GM23338 (cell line): Measurements from ENCODE around the gene PIGZ. TPM values are rescaled to one million over a fixed set of nuclear protein-coding genes. Genes with fewer than 3 reads are reported as not detected.

ENCODE experiments used
- ATAC-seq: fragments of 200-7000 bp; cut with Tn5 transposase; 3 replicates; pipeline ENCODE4 v1.9.1; 2020
- DNase-seq: peaks from one replicate; pipeline ENCODE4 v3.0.0-alpha.2; 2015; ENCODE audit warnings: low spot score
- H2AFZ ChIP-seq: fragments of 200-600 bp; sonication (generic); 2 replicates; pipeline ENCODE4 v1.8.0; 2016; ENCODE audit warnings: antibody characterized with exemption, mild to moderate bottlenecking, moderate library complexity
- H3F3A ChIP-seq: fragments of 200-600 bp; sonication (generic); replicated peaks from 2 replicates; pipeline ENCODE4 v1.8.0; 2017; ENCODE audit warnings: antibody characterized with exemption, mixed run types, low read depth
- H3K27ac ChIP-seq: fragments of 200-600 bp; sonication (generic); 2 replicates; pipeline ENCODE4 v1.6.1; 2016; ENCODE audit warnings: low read depth
- H3K27me3 ChIP-seq: fragments of 200-600 bp; sonication (generic); 2 replicates; pipeline ENCODE4 v1.8.0; 2016; ENCODE audit warnings: mild to moderate bottlenecking, mixed run types, moderate library complexity; ENCODE audit not compliant: insufficient read depth
- H3K36me3 ChIP-seq: fragments of 200-600 bp; sonication (generic); 2 replicates; pipeline ENCODE4 v1.8.0; 2016; ENCODE audit warnings: mild to moderate bottlenecking; ENCODE audit not compliant: insufficient read depth
- H3K4me1 ChIP-seq: fragments of 200-600 bp; sonication (generic); 2 replicates; pipeline ENCODE4 v1.8.0; 2016; ENCODE audit warnings: mild to moderate bottlenecking, moderate library complexity; ENCODE audit not compliant: insufficient read depth
- H3K4me2 ChIP-seq: fragments of 200-600 bp; sonication (generic); 2 replicates; pipeline ENCODE4 v1.7.1; 2017; ENCODE audit warnings: mixed run types
- H3K4me3 ChIP-seq: fragments of 200-600 bp; sonication (generic); 2 replicates; pipeline ENCODE4 v1.6.1; 2016; ENCODE audit warnings: mixed run types
- H3K79me2 ChIP-seq: fragments of 200-600 bp; sonication (generic); replicated peaks from 2 replicates; pipeline ENCODE4 v1.8.0; 2017; ENCODE audit warnings: mild to moderate bottlenecking; ENCODE audit not compliant: insufficient read depth
- H3K9me2 ChIP-seq: fragments of 200-600 bp; sonication (generic); 2 replicates; pipeline ENCODE4 v1.8.0; 2017; ENCODE audit not compliant: insufficient read depth
- H4K20me1 ChIP-seq: fragments of 200-600 bp; sonication (generic); replicated peaks from 2 replicates; pipeline ENCODE4 v1.8.0; 2017; ENCODE audit warnings: mild to moderate bottlenecking; ENCODE audit not compliant: insufficient read depth
- H3K27ac Mint-ChIP-seq: 2 replicates; pipeline ENCODE4 v1.8.0; 2020; ENCODE audit warnings: inconsistent platforms, mild to moderate bottlenecking, moderate library complexity, mixed read lengths
- H3K27me3 Mint-ChIP-seq: 3 replicates; pipeline ENCODE4 v1.8.0; 2022; ENCODE audit warnings: low read depth, mild to moderate bottlenecking, moderate library complexity, mixed read lengths, inconsistent platforms; ENCODE audit not compliant: insufficient read depth, poor library complexity
- H3K36me3 Mint-ChIP-seq: 3 replicates; pipeline ENCODE4 v1.8.0; 2021; ENCODE audit warnings: low read depth, mild to moderate bottlenecking, inconsistent platforms, moderate library complexity, mixed read lengths
- H3K4me1 Mint-ChIP-seq: 3 replicates; pipeline ENCODE4 v1.8.0; 2020; ENCODE audit warnings: mild to moderate bottlenecking, inconsistent platforms, mixed read lengths
- H3K4me3 Mint-ChIP-seq: 3 replicates; pipeline ENCODE4 v1.8.0; 2021; ENCODE audit warnings: moderate library complexity, mild to moderate bottlenecking, inconsistent platforms, mixed read lengths
- H3K9me3 Mint-ChIP-seq: 3 replicates; pipeline ENCODE4 v1.8.0; 2020; ENCODE audit warnings: moderate library complexity, mild to moderate bottlenecking, inconsistent platforms, mixed read lengths
- CREB1 ChIP-seq: fragments of 250-450 bp; sonication (Bioruptor Pico); IDR thresholded peaks from 2 replicates; pipeline ENCODE4 v1.5.0; 2020; ENCODE audit warnings: low read depth, mild to moderate bottlenecking, moderate library complexity
- EZH2 ChIP-seq: fragments of 200-600 bp; sonication (generic); IDR thresholded peaks from one replicate; pipeline ENCODE4 v1.8.0; 2017; ENCODE audit warnings: antibody characterized with exemption, mild to moderate bottlenecking, low read depth; ENCODE audit not compliant: unreplicated experiment
- EZH2phosphoT487 ChIP-seq: fragments of 200-600 bp; sonication (generic); IDR thresholded peaks from one replicate; pipeline ENCODE4 v1.8.1; 2018; ENCODE audit warnings: antibody characterized with exemption; ENCODE audit not compliant: unreplicated experiment
- JUNB ChIP-seq: IDR thresholded peaks from one replicate; pipeline ENCODE4 v1.6.1; 2016; ENCODE audit warnings: antibody characterized with exemption; ENCODE audit not compliant: unreplicated experiment
- NANOG ChIP-seq: IDR thresholded peaks from 2 replicates; pipeline ENCODE4 v1.6.1; 2016; ENCODE audit warnings: antibody characterized with exemption, borderline replicate concordance
- POLR2AphosphoS5 ChIP-seq: IDR thresholded peaks from 2 replicates; pipeline ENCODE4 v1.6.1; 2016; ENCODE audit warnings: antibody characterized with exemption, low read depth
- REST ChIP-seq: IDR thresholded peaks from one replicate; pipeline ENCODE4 v1.6.1; 2018; ENCODE audit warnings: antibody characterized with exemption; ENCODE audit not compliant: unreplicated experiment
- STAT1 ChIP-seq: IDR thresholded peaks from one replicate; pipeline ENCODE4 v1.6.1; 2016; ENCODE audit warnings: antibody characterized with exemption; ENCODE audit not compliant: unreplicated experiment
- ZNF114 ChIP-seq: fragments of 250-450 bp; sonication (Bioruptor Pico); IDR thresholded peaks from 2 replicates; pipeline ENCODE4 v1.5.0; 2020; ENCODE audit warnings: mild to moderate bottlenecking, moderate library complexity
- ZNF331 ChIP-seq: fragments of 250-450 bp; sonication (Bioruptor Pico); IDR thresholded peaks from 2 replicates; pipeline ENCODE4 v1.5.0; 2020; ENCODE audit warnings: low read depth, mild to moderate bottlenecking, moderate library complexity
- polyA plus RNA-seq: library from polyadenylated mRNA; unstranded; fragments of >200 nt; fragmentation: Nextera tagmentation; extraction: Ambion mirVana; gene quantifications from 2 replicates; pipeline ENCODE4 v1.2.1, GENCODE V29; 2016
- total RNA-seq: library from RNA; depleted of rRNA; stranded (reverse); fragments of >200 nt; shearing (Covaris generic); gene quantifications from 2 replicates; pipeline ENCODE4 v1.2.3, GENCODE V29; 2014
- TF ChIP-seq, protein P1 (sequence below): fragments of 250-450 bp; sonication (Bioruptor Pico); IDR thresholded peaks from 2 replicates; pipeline ENCODE4 v1.5.0; 2020; ENCODE audit warnings: mild to moderate bottlenecking, moderate library complexity
- TF ChIP-seq, protein P2 (sequence below): IDR thresholded peaks from 2 replicates; pipeline ENCODE4 v1.6.1; 2016; ENCODE audit warnings: antibody characterized with exemption
- TF ChIP-seq, protein P3 (sequence below), 2 experiments: fragments of 200-600 bp in 1 of 2; sonication (generic) in 1 of 2; conservative IDR thresholded peaks; 2 replicates each; pipeline versions ENCODE4 v1.5.1 to v1.6.1; 2016 to 2017; ENCODE audit warnings: antibody characterized with exemption in 2 of 2, low read depth in 2 of 2, mild to moderate bottlenecking in 2 of 2, moderate library complexity in 1 of 2

Gene PIGZ
- total and polyA plus RNA-seq, 2 experiments from 2014 or later, result 0.16 TPM; not detected in 1

DNA sequence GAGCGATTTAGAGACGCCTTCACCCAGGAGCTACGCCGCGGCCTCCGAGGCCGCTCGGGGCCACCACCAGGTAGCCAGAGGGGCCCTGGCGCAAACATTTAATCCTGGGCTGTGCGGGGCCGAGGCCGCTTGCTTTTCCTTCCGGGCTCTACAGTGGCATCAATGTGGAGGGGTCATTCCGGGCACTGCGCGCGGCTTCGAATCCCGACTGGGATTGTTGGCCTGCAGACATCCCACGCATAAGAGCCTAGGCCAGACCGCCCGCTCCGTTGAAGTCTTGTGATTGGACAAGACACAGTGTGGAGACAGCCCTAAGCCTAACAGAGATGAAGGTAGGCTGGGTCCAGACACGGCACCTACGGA is 25.7 kb downstream of the PIGZ start:
- peak overlapping the region; percentile 99 for H3K4me3 Mint-ChIP-seq
- H2AFZ ChIP-seq, result peak overlapping the region; percentile 86
- H4K20me1 ChIP-seq, result peaks cover 14% of the 10 kb centered on the region
- peaks cover 34% of the 10 kb centered on the region for H3K36me3 Mint-ChIP-seq
- no peaks in the 10 kb centered on the region for H3K27me3 ChIP-seq
- H3K4me1 ChIP-seq, result peaks cover 11% of the 10 kb centered on the region; the same call in 1 of the 2 replicates
- peak; percentile 6 for ATAC-seq
- peaks cover 16% of the 10 kb centered on the region for H3K36me3 ChIP-seq
- H3K27ac Mint-ChIP-seq, result peak overlapping the region; percentile 83
- H3K79me2 ChIP-seq, result peaks cover 57% of the 10 kb centered on the region
- peaks cover 22% of the 10 kb centered on the region; the same call in 2 of the 3 replicates for H3K4me1 Mint-ChIP-seq
- H3K27me3 Mint-ChIP-seq, result peaks cover 22% of the 10 kb centered on the region
- no peak for TF ChIP-seq REST
- TF ChIP-seq ZNF114 (CRISPR knock-in tag), result no peak
- TF ChIP-seq EZH2phosphoT487, result no peak
- no peak for TF ChIP-seq CREB1 (CRISPR knock-in tag)
- no peak for TF ChIP-seq STAT1
- TF ChIP-seq, protein P1, sequence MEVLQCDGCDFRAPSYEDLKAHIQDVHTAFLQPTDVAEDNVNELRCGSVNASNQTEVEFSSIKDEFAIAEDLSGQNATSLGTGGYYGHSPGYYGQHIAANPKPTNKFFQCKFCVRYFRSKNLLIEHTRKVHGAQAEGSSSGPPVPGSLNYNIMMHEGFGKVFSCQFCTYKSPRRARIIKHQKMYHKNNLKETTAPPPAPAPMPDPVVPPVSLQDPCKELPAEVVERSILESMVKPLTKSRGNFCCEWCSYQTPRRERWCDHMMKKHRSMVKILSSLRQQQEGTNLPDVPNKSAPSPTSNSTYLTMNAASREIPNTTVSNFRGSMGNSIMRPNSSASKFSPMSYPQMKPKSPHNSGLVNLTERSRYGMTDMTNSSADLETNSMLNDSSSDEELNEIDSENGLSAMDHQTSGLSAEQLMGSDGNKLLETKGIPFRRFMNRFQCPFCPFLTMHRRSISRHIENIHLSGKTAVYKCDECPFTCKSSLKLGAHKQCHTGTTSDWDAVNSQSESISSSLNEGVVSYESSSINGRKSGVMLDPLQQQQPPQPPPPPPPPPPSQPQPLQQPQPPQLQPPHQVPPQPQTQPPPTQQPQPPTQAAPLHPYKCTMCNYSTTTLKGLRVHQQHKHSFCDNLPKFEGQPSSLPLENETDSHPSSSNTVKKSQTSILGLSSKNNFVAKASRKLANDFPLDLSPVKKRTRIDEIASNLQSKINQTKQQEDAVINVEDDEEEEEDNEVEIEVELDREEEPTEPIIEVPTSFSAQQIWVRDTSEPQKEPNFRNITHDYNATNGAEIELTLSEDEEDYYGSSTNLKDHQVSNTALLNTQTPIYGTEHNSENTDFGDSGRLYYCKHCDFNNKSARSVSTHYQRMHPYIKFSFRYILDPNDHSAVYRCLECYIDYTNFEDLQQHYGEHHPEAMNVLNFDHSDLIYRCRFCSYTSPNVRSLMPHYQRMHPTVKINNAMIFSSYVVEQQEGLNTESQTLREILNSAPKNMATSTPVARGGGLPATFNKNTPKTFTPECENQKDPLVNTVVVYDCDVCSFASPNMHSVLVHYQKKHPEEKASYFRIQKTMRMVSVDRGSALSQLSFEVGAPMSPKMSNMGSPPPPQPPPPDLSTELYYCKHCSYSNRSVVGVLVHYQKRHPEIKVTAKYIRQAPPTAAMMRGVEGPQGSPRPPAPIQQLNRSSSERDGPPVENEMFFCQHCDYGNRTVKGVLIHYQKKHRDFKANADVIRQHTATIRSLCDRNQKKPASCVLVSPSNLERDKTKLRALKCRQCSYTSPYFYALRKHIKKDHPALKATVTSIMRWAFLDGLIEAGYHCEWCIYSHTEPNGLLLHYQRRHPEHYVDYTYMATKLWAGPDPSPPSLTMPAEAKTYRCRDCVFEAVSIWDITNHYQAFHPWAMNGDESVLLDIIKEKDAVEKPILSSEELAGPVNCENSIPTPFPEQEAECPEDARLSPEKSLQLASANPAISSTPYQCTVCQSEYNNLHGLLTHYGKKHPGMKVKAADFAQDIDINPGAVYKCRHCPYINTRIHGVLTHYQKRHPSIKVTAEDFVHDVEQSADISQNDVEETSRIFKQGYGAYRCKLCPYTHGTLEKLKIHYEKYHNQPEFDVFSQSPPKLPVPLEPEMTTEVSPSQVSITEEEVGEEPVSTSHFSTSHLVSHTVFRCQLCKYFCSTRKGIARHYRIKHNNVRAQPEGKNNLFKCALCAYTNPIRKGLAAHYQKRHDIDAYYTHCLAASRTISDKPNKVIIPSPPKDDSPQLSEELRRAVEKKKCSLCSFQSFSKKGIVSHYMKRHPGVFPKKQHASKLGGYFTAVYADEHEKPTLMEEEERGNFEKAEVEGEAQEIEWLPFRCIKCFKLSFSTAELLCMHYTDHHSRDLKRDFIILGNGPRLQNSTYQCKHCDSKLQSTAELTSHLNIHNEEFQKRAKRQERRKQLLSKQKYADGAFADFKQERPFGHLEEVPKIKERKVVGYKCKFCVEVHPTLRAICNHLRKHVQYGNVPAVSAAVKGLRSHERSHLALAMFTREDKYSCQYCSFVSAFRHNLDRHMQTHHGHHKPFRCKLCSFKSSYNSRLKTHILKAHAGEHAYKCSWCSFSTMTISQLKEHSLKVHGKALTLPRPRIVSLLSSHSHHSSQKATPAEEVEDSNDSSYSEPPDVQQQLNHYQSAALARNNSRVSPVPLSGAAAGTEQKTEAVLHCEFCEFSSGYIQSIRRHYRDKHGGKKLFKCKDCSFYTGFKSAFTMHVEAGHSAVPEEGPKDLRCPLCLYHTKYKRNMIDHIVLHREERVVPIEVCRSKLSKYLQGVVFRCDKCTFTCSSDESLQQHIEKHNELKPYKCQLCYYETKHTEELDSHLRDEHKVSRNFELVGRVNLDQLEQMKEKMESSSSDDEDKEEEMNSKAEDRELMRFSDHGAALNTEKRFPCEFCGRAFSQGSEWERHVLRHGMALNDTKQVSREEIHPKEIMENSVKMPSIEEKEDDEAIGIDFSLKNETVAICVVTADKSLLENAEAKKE (CRISPR knock-in tag), result no peak
- TF ChIP-seq ZNF331 (CRISPR knock-in tag), result no peak
- TF ChIP-seq, protein P2, sequence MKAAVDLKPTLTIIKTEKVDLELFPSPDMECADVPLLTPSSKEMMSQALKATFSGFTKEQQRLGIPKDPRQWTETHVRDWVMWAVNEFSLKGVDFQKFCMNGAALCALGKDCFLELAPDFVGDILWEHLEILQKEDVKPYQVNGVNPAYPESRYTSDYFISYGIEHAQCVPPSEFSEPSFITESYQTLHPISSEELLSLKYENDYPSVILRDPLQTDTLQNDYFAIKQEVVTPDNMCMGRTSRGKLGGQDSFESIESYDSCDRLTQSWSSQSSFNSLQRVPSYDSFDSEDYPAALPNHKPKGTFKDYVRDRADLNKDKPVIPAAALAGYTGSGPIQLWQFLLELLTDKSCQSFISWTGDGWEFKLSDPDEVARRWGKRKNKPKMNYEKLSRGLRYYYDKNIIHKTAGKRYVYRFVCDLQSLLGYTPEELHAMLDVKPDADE, result no peak
- TF ChIP-seq JUNB, result no peak
- no peak for TF ChIP-seq EZH2
- no peak for TF ChIP-seq POLR2AphosphoS5
- TF ChIP-seq NANOG, result no peak
- TF ChIP-seq, protein P3, sequence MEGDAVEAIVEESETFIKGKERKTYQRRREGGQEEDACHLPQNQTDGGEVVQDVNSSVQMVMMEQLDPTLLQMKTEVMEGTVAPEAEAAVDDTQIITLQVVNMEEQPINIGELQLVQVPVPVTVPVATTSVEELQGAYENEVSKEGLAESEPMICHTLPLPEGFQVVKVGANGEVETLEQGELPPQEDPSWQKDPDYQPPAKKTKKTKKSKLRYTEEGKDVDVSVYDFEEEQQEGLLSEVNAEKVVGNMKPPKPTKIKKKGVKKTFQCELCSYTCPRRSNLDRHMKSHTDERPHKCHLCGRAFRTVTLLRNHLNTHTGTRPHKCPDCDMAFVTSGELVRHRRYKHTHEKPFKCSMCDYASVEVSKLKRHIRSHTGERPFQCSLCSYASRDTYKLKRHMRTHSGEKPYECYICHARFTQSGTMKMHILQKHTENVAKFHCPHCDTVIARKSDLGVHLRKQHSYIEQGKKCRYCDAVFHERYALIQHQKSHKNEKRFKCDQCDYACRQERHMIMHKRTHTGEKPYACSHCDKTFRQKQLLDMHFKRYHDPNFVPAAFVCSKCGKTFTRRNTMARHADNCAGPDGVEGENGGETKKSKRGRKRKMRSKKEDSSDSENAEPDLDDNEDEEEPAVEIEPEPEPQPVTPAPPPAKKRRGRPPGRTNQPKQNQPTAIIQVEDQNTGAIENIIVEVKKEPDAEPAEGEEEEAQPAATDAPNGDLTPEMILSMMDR (conservative IDR thresholded peaks at IDR 0.05; ENCODE audit: low read depth in 2 of 2), result no peak
- H3K27ac ChIP-seq, result no peak overlapping the region
- peak; percentile 26 for DNase-seq
- H3F3A ChIP-seq, result peaks cover 7% of the 10 kb centered on the region; the same call in 1 of the 2 replicates
- no peaks in the 10 kb centered on the region; the same call in 2 of the 3 replicates for H3K9me3 Mint-ChIP-seq
- H3K4me3 ChIP-seq, result peak overlapping the region; percentile 99
- H3K9me2 ChIP-seq, result no peaks in the 10 kb centered on the region
- H3K4me2 ChIP-seq, result peak overlapping the region; percentile 99
